T47D (cell line): ENCODE data around the gene BUB1.
"Not testable (repeated sequence)": the region's sequence is repeated elsewhere in the genome, so short reads cannot be mapped to it uniquely, and the experiment has no call there.

Experiments
- DNase-seq, 2 experiments: peaks; one replicate each; pipeline versions ENCODE4 v3.0.0 to v3.0.0-alpha.2; 2011 to 2012; ENCODE audit warnings: low read depth in 1 of 2, low spot score in 1 of 2
- JUND ChIP-seq: IDR thresholded peaks from 2 replicates; pipeline ENCODE4 v1.6.1; 2012; ENCODE audit warnings: low read depth
- in situ Hi-C: cut with HindIII; loops from 2 replicates; pipeline ENCODE4 v1.10.0; 2016; ENCODE audit warnings: low sequenced_read_pairs, low pct_unique_long_range_greater_than_20kb

The BUB1 gene

DNA sequence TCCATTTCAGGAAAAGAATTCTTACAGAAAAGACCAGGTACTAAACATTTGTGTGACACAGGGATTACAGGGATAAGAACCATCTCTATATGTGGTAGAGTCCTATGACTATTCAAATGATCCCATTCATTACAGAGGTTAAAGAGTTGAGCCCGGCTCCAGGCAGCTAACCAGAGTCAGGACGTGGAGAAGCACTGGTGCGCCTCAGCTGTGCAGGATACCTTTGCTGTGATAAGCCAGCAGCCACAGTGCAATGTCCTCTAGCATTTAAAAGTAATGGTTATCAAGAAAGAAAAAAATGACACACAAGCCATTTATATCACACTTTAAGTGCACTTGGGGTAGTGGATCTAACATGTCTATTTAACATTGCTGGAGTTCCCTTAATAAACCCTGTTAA is 17.3 kb downstream of the BUB1 start:
- no peak for DNase-seq
- no peak for TF ChIP-seq JUND
- in situ Hi-C loops = no loop called here

DNA sequence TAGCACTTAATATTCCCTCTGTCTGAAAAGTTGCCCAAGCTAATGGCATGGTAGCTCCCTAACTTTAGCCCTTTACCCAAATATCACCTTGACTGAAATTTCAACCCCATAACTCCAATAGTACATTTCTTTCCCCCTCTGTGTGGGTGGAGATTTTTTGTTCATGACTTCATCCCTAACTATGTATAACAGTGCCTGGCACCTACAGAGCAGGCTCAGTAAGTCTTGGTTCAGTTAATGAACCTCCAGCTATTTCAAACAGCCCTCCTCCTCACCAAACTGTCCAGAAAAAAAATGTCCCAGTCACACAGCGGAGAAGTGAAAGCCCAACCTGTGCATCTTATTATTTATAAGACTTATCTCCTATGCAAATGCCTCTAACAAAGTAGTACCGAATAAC is 18.6 kb downstream of the BUB1 start:
- TF ChIP-seq JUND = no peak
- in situ Hi-C loops = no loop called here
- DNase-seq = no peak

GRCh38 chr2:110657724-110658305 is 20.0 kb downstream of the BUB1 start:
- no peak for DNase-seq
- in situ Hi-C loops = no loop called here
- no peak for TF ChIP-seq JUND

- no peak for TF ChIP-seq JUND
- in situ Hi-C loops = no loop called here
- no peak for DNase-seq
These were observed 22.2 kb downstream of the BUB1 start for GRCh38 chr2:110655701-110656100.

DNA sequence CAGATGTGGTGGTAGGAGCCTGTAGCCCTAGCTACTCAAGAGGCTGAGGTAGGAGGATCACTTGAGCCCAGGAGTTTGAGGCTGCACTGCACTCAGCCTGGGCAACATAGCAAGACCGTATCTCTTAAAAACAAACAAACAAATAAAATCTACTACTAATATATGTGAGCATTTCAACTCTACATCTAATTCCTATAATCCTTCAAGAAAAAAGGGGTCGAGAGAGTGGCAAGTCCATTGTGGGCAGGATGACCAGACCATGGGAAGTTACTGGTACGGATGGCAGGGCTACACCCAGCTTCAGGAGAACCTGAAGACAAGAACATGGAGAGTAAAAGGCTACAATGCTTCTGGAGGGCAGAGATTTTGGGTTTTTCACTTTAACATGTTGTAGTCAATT is 24.0 kb downstream of the BUB1 start:
- no peak for DNase-seq
- in situ Hi-C loops = no loop called here
- no peak for TF ChIP-seq JUND

- DNase-seq = no peak
- in situ Hi-C loops = no loop called here
- TF ChIP-seq JUND = no peak
These were observed 27.5 kb downstream of the BUB1 start for GRCh38 chr2:110650346-110650745.

DNA sequence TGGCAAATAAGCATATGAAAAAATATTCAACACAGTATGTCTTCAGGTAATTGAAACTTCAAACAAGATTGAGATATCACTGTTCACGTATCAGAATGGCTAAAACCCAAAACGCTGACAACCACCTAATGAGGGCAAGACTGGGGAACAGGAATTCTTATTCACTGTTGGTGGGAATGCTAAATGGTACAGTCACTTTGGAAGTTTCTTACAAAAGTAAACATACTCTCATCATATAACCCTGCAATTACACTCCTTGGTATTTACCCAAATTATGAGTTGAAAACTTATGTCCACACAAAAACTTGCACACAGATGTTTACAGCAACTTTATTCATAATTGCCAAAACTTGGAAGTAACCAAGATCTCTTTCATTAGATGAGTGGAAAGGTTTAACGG is 30.1 kb downstream of the BUB1 start:
- in situ Hi-C loops = no loop called here
- TF ChIP-seq JUND = no peak
- DNase-seq = no peak

DNA sequence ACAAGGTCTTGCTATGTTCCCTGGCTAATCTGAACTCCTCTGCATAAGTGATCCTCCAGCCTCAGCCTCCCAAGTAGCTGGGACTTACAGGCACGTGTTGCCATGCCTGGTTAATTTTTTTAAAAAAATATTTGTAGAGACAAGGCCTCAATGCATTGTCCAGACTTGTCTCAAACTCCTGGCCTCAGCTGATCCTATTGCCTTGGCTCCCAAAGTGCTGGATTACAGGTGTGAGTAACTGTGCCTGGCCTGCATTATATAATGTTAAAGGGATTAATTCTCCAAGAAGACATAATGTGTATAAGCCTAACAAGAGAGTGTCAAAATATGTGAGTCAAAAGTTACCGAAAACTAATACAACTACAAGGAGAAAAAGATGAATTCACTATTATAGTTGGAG is 32.2 kb downstream of the BUB1 start:
- DNase-seq = no peak
- no peak for TF ChIP-seq JUND
- in situ Hi-C loops = no loop called here

DNA sequence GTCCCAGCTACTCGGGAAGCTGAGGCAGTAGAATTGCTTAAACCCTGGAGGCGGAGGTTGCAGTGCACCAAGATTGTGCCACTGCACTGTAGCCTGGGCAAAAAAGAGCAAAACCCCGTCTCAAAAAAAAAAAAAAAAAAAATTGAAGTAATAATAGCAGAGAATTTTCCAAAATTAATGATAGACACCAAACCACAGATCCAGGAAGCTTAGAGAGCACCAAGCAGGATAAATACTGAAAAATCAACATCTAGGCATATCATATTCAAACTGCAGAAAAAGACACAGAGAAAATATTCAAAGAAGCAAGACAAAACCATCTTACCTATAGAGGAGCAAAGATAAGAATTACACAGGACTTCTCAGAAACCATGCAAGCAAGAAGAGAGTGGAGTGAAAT is 33.5 kb downstream of the BUB1 start:
- in situ Hi-C loops = no loop called here
- DNase-seq = no peak
- TF ChIP-seq JUND = no peak

- no peak for DNase-seq
- in situ Hi-C loops = no loop called here
- TF ChIP-seq JUND = no peak
These were observed 35.5 kb downstream of the BUB1 start for GRCh38 chr2:110642360-110642759.

GRCh38 chr2:110639972-110640371 is 37.9 kb downstream of the BUB1 start:
- no peak for DNase-seq
- in situ Hi-C loops = no loop called here
- TF ChIP-seq JUND = no peak

- in situ Hi-C loops = no loop called here
- TF ChIP-seq JUND = no peak
- no peak for DNase-seq
These were observed 38.7 kb downstream of the BUB1 start for GRCh38 chr2:110638952-110639695.

- DNase-seq = no peak
- in situ Hi-C loops = no loop called here
- TF ChIP-seq JUND = no peak
These were observed 39.9 kb downstream of the BUB1 start for GRCh38 chr2:110638004-110638403.

DNA sequence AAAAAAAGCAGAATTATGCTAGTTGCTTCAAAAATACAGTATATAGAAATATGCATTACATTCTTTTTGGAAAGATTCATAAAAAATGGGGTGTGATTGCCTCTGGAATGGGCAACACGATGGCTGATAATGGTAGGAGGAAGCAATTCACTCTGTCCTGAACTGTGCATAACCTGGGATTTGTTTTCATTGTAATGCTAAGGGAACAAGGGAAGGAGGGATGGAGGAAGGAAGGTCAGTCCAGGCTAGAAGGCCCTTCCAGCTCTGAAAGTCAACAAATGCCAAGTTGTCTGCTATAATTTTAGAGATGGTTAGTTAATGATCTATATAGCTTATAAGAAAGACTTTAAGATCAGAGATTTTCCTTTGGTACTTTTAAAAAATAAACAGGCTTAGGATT is 40.8 kb downstream of the BUB1 start:
- DNase-seq = no peak
- no peak for TF ChIP-seq JUND
- in situ Hi-C loops = no loop called here

DNA sequence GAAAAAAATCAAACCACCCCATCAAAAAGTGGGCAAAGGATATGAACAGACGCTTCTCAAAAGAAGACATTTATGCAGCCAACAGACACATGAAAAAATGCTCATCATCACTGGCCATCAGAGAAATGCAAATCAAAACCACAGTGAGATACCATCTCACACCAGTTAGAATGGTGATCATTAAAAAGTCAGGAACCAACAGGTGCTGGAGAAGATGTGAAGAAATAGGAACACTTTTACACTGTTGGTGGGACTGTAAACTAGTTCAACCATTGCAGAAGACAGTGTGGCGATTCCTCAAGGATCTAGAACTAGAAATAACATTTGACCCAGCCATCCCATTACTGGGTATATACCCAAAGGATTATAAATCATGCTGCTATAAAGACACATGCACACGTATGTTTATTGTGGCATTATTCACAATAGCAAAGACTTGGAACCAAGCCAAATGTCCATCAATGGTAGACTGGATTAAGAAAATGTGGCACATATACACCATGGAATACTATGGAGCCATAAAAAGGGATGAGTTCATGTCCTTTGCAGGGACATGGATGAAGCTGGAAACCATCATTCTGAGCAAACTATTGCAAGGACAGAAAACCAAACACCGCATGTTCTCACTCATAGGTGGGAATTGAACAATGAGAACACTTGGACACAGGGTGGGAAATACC is 41.8 kb downstream of the BUB1 start:
- in situ Hi-C loops, DNase-seq: not testable (repeated sequence)

DNA sequence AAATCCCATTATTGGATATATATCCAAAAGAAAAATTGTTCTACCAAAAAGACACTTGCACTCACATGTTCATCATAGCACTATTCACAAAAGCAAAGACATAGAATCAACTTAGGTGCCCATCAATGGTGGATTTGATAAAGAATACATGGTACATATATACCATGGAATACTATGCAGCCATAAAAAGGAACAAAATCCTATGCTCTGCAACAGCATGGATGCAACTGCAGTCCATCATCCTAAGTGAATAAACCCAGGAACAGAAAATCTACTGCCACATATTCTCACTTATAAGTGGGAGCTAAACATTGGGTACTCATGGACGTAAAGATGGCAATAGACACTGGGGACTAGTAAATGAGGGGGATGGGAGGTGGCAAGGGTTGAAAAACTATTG is 50.5 kb downstream of the BUB1 start:
- in situ Hi-C loops, DNase-seq: not testable (repeated sequence)

DNA sequence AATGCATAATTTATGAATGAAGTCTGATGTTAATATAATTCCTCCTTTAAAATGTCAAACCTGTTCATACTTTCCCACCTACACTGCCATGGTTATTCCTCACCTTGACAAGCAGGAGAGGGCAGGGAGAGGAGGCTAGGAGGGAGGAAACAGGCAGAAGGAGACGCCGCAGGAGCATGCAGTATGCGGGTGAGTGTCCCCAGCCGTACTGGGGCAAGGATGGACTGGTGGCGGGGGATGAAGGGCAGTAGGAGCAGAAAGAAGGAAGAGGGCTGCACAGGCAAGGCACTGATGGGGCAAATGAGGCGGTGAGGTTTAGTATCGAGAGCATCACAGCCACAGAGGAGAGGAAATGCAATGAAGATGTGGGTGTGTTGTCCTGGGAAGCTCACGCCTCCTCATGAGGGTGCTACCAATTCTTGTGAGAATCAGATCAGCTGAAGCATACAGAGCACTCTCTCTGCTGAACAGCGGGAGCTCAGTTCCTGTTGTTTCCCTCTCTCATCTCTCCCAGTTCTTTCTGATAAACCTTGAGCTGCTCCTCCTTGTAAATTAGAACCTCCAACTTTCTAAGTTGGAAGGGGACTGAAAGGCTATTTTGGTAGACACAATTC is 58.4 kb downstream of the BUB1 start:
- DNase-seq, in situ Hi-C loops: not testable (repeated sequence)
